Osteocyte (in vitro differentiated cells): ENCODE data around the gene TOB2. TPM values are rescaled to one million over a fixed set of nuclear protein-coding genes. Genes with fewer than 3 reads are reported as not detected.
A peak's percentile ranks its signal among the peaks of the same experiment; 100 is the strongest.
"Not testable (repeated sequence)": the region's sequence is repeated elsewhere in the genome, so short reads cannot be mapped to it uniquely, and the experiment has no call there.

Source experiments
- DNase-seq: peaks from one replicate; pipeline ENCODE4 v3.0.0; 2021; ENCODE audit warnings: mixed read lengths; ENCODE audit not compliant: unreplicated experiment; ENCODE audit errors: extremely low spot score
- H3K27ac Mint-ChIP-seq: one replicate; pipeline ENCODE4 v1.8.0; 2021; ENCODE audit warnings: mild to moderate bottlenecking, mixed read lengths; ENCODE audit not compliant: unreplicated experiment
- H3K27me3 Mint-ChIP-seq: one replicate; pipeline ENCODE4 v1.8.0; 2021; ENCODE audit warnings: mixed read lengths; ENCODE audit not compliant: unreplicated experiment
- H3K36me3 Mint-ChIP-seq: one replicate; pipeline ENCODE4 v1.8.0; 2021; ENCODE audit warnings: mixed read lengths; ENCODE audit not compliant: unreplicated experiment
- H3K4me1 Mint-ChIP-seq: one replicate; pipeline ENCODE4 v1.8.0; 2021; ENCODE audit warnings: mixed read lengths; ENCODE audit not compliant: unreplicated experiment
- H3K4me3 Mint-ChIP-seq: one replicate; pipeline ENCODE4 v1.8.0; 2021; ENCODE audit warnings: mild to moderate bottlenecking, moderate library complexity, mixed read lengths; ENCODE audit not compliant: unreplicated experiment
- H3K9me3 Mint-ChIP-seq: one replicate; pipeline ENCODE4 v1.8.0; 2021; ENCODE audit warnings: mixed read lengths; ENCODE audit not compliant: unreplicated experiment
- total RNA-seq: library from RNA; stranded (reverse); gene quantifications from 2 replicates; pipeline ENCODE4 v1.2.1, GENCODE V29; 2021
- TF ChIP-seq, protein P1 (sequence below): fragments of 200-600 bp; sonication (generic); IDR thresholded peaks from 2 replicates; pipeline ENCODE4 v1.5.0; 2021; ENCODE audit warnings: antibody characterized with exemption, mild to moderate bottlenecking, moderate library complexity

TOB2 gene
- total RNA-seq, 1 donor from 2014 or later: 44.5 TPM

DNA sequence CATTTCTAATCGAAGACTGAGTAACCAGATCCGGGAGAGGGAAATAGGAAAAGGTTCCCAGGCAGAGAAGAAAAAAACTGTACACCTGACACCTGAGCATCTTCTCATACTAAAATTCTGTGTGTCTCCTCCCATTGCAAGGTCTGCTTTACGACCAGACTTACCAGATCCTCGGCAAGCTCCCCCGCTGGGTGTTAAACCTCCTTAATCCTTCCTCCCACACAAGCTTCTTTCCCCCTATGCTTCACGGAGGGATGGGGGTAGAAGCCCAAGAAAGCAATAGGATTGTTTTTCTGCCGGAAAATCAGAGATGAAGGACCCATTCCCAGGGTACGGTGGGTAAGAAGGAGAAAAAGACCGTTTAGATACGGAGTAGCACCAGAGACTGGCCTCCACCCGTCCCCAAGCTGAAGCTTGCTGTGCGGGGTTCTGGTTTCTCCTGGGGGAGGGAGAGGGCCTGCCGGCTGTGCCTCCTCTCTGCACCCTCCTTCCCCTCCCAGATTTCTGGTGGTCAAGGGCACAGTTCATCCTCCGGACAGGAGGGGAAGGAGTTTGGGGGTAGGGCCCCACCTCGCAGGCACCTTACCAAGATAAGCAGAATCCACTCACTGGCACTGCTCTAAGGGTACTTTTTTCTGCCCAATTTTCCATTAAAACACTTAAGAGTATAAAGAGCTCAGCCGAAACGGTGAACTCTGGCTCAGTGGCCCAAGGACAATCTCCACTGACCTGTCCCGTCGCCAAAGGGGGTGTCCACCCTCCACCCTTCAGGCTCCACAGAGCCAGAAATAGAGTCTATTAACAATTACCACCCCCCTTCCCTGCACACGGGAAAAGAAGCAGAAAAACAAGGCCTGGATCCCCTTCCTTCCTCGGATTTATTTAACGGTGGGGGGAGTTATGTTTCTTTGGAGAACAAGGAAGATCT is 1.2 kb downstream of the TOB2 start:
- no peaks in the 10 kb centered on the region for H3K9me3 Mint-ChIP-seq
- H3K27me3 Mint-ChIP-seq: no peaks in the 10 kb centered on the region
- peaks cover 11% of the 10 kb centered on the region for H3K36me3 Mint-ChIP-seq
- no peak for DNase-seq
- H3K27ac Mint-ChIP-seq: peak overlapping the region; percentile 95
- TF ChIP-seq, protein P1, sequence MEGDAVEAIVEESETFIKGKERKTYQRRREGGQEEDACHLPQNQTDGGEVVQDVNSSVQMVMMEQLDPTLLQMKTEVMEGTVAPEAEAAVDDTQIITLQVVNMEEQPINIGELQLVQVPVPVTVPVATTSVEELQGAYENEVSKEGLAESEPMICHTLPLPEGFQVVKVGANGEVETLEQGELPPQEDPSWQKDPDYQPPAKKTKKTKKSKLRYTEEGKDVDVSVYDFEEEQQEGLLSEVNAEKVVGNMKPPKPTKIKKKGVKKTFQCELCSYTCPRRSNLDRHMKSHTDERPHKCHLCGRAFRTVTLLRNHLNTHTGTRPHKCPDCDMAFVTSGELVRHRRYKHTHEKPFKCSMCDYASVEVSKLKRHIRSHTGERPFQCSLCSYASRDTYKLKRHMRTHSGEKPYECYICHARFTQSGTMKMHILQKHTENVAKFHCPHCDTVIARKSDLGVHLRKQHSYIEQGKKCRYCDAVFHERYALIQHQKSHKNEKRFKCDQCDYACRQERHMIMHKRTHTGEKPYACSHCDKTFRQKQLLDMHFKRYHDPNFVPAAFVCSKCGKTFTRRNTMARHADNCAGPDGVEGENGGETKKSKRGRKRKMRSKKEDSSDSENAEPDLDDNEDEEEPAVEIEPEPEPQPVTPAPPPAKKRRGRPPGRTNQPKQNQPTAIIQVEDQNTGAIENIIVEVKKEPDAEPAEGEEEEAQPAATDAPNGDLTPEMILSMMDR: no peak
- H3K4me1 Mint-ChIP-seq: peaks cover 28% of the 10 kb centered on the region
- H3K4me3 Mint-ChIP-seq: peak overlapping the region; percentile 95

GRCh38 chr22:41444360-41445128 is 2.1 kb downstream of the TOB2 start:
- H3K27me3 Mint-ChIP-seq: no peaks in the 10 kb centered on the region
- TF ChIP-seq, protein P1: no peak
- peak; percentile 98 for DNase-seq
- peaks cover 11% of the 10 kb centered on the region for H3K36me3 Mint-ChIP-seq
- no peaks in the 10 kb centered on the region for H3K9me3 Mint-ChIP-seq
- peaks cover 30% of the 10 kb centered on the region for H3K4me1 Mint-ChIP-seq
- peak overlapping the region; percentile 95 for H3K4me3 Mint-ChIP-seq
- peak overlapping the region; percentile 95 for H3K27ac Mint-ChIP-seq

DNA sequence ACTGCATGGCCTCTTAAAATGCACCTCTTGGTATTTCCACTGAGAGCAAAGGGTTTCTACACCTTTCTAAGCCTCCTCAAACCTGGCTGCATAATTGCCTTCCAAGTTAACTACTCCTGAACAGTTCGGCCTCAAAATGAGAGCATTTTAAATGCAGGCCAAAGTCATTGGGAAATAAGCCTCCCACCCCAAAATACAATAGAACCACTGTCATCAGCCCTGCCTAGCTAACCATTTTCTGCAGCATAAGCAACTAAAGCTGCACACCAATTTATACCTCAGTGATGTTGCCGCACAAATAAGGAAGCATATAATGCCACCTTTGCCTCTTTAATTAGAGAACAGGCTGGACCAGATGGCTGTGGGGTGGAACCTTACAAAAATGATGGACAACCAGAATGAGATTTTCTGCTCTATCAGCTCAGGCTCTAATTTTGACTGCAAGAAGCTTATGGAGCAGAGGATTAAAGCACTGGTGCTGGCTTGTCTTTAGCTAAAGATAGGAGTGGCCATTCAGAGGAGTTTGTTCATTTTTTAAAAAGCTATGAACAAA is 4.3 kb downstream of the TOB2 start:
- peaks cover 30% of the 10 kb centered on the region for H3K4me1 Mint-ChIP-seq
- DNase-seq: no peak
- no peaks in the 10 kb centered on the region for H3K9me3 Mint-ChIP-seq
- peaks cover 13% of the 10 kb centered on the region for H3K36me3 Mint-ChIP-seq
- no peaks in the 10 kb centered on the region for H3K27me3 Mint-ChIP-seq
- no peak overlapping the region for H3K27ac Mint-ChIP-seq
- TF ChIP-seq, protein P1: no peak
- H3K4me3 Mint-ChIP-seq: no peak overlapping the region

DNA sequence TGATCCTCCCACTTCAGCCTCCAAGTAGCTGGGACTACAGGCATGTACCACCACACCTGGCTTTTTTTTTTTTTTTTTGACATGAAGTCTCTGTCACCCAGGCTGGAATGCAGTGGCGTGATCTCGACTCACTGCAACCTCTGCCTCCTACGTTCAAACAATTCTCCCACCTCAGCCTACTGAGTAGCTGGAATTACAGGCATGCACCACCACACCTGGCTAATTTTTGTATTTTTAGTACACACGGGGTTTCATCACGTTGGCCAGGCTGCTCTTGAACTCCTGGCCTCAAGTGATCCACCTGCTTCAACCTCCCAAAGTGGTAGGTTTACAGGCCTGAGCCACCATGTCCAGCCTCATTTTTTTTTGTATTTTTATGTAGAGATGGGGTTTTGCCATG is 6.1 kb downstream of the TOB2 start:
- Mint-ChIP-seq H3K4me1 (peaks cover 33% of the 10 kb centered on the region), H3K36me3 (peaks cover 29% of the 10 kb centered on the region)
- H3K27me3 Mint-ChIP-seq, H3K4me3 Mint-ChIP-seq, DNase-seq, H3K27ac Mint-ChIP-seq, H3K9me3 Mint-ChIP-seq: not testable (repeated sequence)

GRCh38 chr22:41437198-41437597 is 9.4 kb downstream of the TOB2 start:
- Mint-ChIP-seq H3K36me3 (peaks cover 29% of the 10 kb centered on the region), H3K4me1 (peaks cover 16% of the 10 kb centered on the region), H3K27me3 (no peaks in the 10 kb centered on the region), H3K27ac (no peak overlapping the region), H3K9me3 (no peaks in the 10 kb centered on the region), H3K4me3 (no peak overlapping the region)
- no peak for DNase-seq
- TF ChIP-seq, protein P1: no peak
